ENCODE measurements around the gene AFAP1L1.
"Not testable (repeated sequence)": the region's sequence is repeated elsewhere in the genome, so short reads cannot be mapped to it uniquely, and the experiment has no call there.

Gene AFAP1L1

DNA sequence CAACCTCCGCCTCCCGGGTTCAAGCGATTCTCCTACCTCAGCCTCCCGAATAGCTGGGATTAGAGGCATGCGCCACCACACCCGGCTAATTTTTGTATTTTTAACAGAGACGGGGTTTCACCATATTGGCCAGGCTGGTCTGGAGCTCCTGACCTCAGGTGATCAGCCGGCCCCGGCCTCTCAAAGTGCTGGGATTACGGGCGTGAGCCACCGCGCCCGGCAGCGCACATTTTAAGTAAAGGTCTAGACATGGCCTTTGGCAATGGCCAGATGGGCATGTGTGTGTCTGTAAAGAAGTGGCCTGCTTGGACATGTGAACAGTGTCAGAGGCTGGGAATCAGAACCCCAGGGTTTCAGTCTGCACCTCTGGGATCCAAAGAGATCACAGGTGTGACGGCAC is 1.1 kb downstream of the AFAP1L1 start:
- not testable (repeated sequence) for H3K27me3 ChIP-seq (ENCODE audit: control insufficient read depth in 5 of 5, insufficient read depth in 4 of 5, low read length in 5 of 5); H3K36me3 ChIP-seq (ENCODE audit: control insufficient read depth in 5 of 5, insufficient read depth in 5 of 5, low read length in 5 of 5)
- peak overlapping the region; percentile 77 to 86 (median 81) for H3K4me3 ChIP-seq (ENCODE audit: low read depth in 1 of 5, low read length in 5 of 5)
- H3K9me3 ChIP-seq (ENCODE audit: control insufficient read depth in 5 of 5, low read length in 5 of 5) = peaks cover 3 to 15% (median 9%) of the 10 kb centered on the region in 5 donors
- H3K4me1 ChIP-seq (ENCODE audit: control insufficient read depth in 5 of 5, insufficient read depth in 5 of 5, low read length in 5 of 5) = peaks cover 0 to 38% (median 32%) of the 10 kb centered on the region in 5 donors
- peak overlapping the region; percentile 74 for H3K27ac ChIP-seq (ENCODE audit: low read depth, low read length)
- peak overlapping the region in 4 of 5 donors; percentile 21 to 64 (median 62) for H3K9ac ChIP-seq (ENCODE audit: low read length in 5 of 5)

DNA sequence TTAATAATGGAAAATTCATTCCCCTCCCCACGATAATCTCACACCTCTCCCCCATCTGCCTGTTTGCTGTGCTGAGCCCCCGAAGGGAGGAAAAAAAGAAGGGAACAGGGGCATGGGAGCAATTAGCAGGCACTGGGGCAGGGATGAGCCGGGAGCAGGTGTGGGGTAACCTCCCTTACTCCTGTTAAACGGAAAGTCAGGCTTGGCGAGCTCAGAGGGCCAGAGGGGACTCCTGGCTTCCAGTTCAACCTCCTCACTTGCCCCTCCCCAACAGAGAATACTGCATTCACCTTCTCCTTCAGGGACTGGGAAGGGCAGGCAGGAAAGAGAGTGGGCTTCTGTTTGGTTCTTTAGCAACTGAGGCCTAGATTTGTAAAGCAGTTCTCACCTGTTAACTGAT is 1.6 kb downstream of the AFAP1L1 start:
- H3K27ac ChIP-seq (ENCODE audit: low read depth, low read length) = peak overlapping the region; percentile 74

DNA sequence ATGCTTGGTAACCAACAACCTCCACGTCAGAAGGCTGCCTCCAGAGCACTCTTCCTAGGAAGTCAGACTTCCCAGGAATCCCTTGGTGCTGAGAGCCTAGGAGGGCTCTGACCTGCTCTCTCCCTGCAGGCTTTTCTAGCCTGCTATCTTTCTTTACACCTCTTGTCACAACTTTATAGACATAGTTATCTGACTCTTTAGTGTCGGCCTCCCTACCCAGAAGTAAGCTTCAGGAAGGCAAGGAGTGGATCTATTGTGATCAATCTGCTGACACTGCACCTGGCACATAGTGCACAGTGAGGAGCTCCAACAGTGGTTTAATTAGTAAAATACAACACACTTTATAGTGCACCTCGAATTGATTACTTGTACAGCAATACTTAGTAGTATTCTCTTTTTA is 2.3 kb downstream of the AFAP1L1 start:
- Histone ChIP-seq H3K4me1 (ENCODE audit: control insufficient read depth in 5 of 5, insufficient read depth in 5 of 5, low read length in 5 of 5) (peaks cover 2 to 49% (median 44%) of the 10 kb centered on the region in 5 donors), H3K36me3 (ENCODE audit: control insufficient read depth in 5 of 5, insufficient read depth in 5 of 5, low read length in 5 of 5) (peaks cover 0 to 8% (median 0%) of the 10 kb centered on the region in 5 donors), H3K9ac (ENCODE audit: low read length in 5 of 5) (no peak overlapping the region), H3K27ac (ENCODE audit: low read depth, low read length) (peak overlapping the region; percentile 74), H3K4me3 (ENCODE audit: low read depth in 1 of 5, low read length in 5 of 5) (peak overlapping the region in 1 of 5 donors; percentile 77), H3K27me3 (ENCODE audit: control insufficient read depth in 5 of 5, insufficient read depth in 4 of 5, low read length in 5 of 5) (no peaks in the 10 kb centered on the region), H3K9me3 (ENCODE audit: control insufficient read depth in 5 of 5, low read length in 5 of 5) (peaks cover 0 to 3% (median 0%) of the 10 kb centered on the region in 5 donors)

More for the DNA sequence above, 1.6 kb downstream of the AFAP1L1 start:
- Histone ChIP-seq H3K27me3 (ENCODE audit: control insufficient read depth in 5 of 5, insufficient read depth in 4 of 5, low read length in 5 of 5) (no peaks in the 10 kb centered on the region), H3K4me1 (ENCODE audit: control insufficient read depth in 5 of 5, insufficient read depth in 5 of 5, low read length in 5 of 5) (peaks cover 2 to 42% (median 36%) of the 10 kb centered on the region in 5 donors), H3K9me3 (ENCODE audit: control insufficient read depth in 5 of 5, low read length in 5 of 5) (peaks cover 3 to 10% (median 4%) of the 10 kb centered on the region in 5 donors), H3K9ac (ENCODE audit: low read length in 5 of 5) (peak overlapping the region; percentile 16 to 64 (median 43)), H3K4me3 (ENCODE audit: low read depth in 1 of 5, low read length in 5 of 5) (peak overlapping the region; percentile 46 to 86 (median 78)), H3K36me3 (ENCODE audit: control insufficient read depth in 5 of 5, insufficient read depth in 5 of 5, low read length in 5 of 5) (peaks cover 0 to 8% (median 0%) of the 10 kb centered on the region in 5 donors)

- Histone ChIP-seq H3K9me3 (ENCODE audit: control insufficient read depth in 5 of 5, low read length in 5 of 5) (no peaks in the 10 kb centered on the region), H3K4me1 (ENCODE audit: control insufficient read depth in 5 of 5, insufficient read depth in 5 of 5, low read length in 5 of 5) (peaks cover 2 to 59% (median 53%) of the 10 kb centered on the region in 5 donors), H3K27ac (ENCODE audit: low read depth, low read length) (no peak overlapping the region), H3K27me3 (ENCODE audit: control insufficient read depth in 5 of 5, insufficient read depth in 4 of 5, low read length in 5 of 5) (no peaks in the 10 kb centered on the region), H3K9ac (ENCODE audit: low read length in 5 of 5) (no peak overlapping the region), H3K4me3 (ENCODE audit: low read depth in 1 of 5, low read length in 5 of 5) (no peak overlapping the region), H3K36me3 (ENCODE audit: control insufficient read depth in 5 of 5, insufficient read depth in 5 of 5, low read length in 5 of 5) (peaks cover 0 to 8% (median 0%) of the 10 kb centered on the region in 5 donors)
Measured at GRCh38 chr5:149274939-149275338, 3.3 kb downstream of the AFAP1L1 start.

GRCh38 chr5:149277801-149278200 is 6.1 kb downstream of the AFAP1L1 start:
- Histone ChIP-seq H3K27ac (ENCODE audit: low read depth, low read length) (no peak overlapping the region), H3K9me3 (ENCODE audit: control insufficient read depth in 5 of 5, low read length in 5 of 5) (no peaks in the 10 kb centered on the region), H3K36me3 (ENCODE audit: control insufficient read depth in 5 of 5, insufficient read depth in 5 of 5, low read length in 5 of 5) (peaks cover 0 to 8% (median 0%) of the 10 kb centered on the region in 5 donors), H3K9ac (ENCODE audit: low read length in 5 of 5) (no peak overlapping the region), H3K4me3 (ENCODE audit: low read depth in 1 of 5, low read length in 5 of 5) (no peak overlapping the region), H3K27me3 (ENCODE audit: control insufficient read depth in 5 of 5, insufficient read depth in 4 of 5, low read length in 5 of 5) (no peaks in the 10 kb centered on the region), H3K4me1 (ENCODE audit: control insufficient read depth in 5 of 5, insufficient read depth in 5 of 5, low read length in 5 of 5) (peaks cover 4 to 75% (median 52%) of the 10 kb centered on the region in 5 donors)

- Histone ChIP-seq H3K4me1 (ENCODE audit: control insufficient read depth in 5 of 5, insufficient read depth in 5 of 5, low read length in 5 of 5) (peaks cover 5 to 73% (median 50%) of the 10 kb centered on the region in 5 donors), H3K36me3 (ENCODE audit: control insufficient read depth in 5 of 5, insufficient read depth in 5 of 5, low read length in 5 of 5) (peaks cover 0 to 8% (median 0%) of the 10 kb centered on the region in 5 donors), H3K9ac (ENCODE audit: low read length in 5 of 5) (no peak overlapping the region), H3K4me3 (ENCODE audit: low read depth in 1 of 5, low read length in 5 of 5) (no peak overlapping the region), H3K27ac (ENCODE audit: low read depth, low read length) (no peak overlapping the region), H3K9me3 (ENCODE audit: control insufficient read depth in 5 of 5, low read length in 5 of 5) (no peaks in the 10 kb centered on the region), H3K27me3 (ENCODE audit: control insufficient read depth in 5 of 5, insufficient read depth in 4 of 5, low read length in 5 of 5) (no peaks in the 10 kb centered on the region)
Measured at GRCh38 chr5:149278451-149279210, 7.0 kb downstream of the AFAP1L1 start.

- H3K27me3 ChIP-seq (ENCODE audit: control insufficient read depth in 5 of 5, insufficient read depth in 4 of 5, low read length in 5 of 5) = no peaks in the 10 kb centered on the region
- H3K4me1 ChIP-seq (ENCODE audit: control insufficient read depth in 5 of 5, insufficient read depth in 5 of 5, low read length in 5 of 5) = peaks cover 5 to 76% (median 56%) of the 10 kb centered on the region in 5 donors
- no peak overlapping the region for H3K27ac ChIP-seq (ENCODE audit: low read depth, low read length)
- H3K4me3 ChIP-seq (ENCODE audit: low read depth in 1 of 5, low read length in 5 of 5) = no peak overlapping the region
- H3K9ac ChIP-seq (ENCODE audit: low read length in 5 of 5) = no peak overlapping the region
- H3K36me3 ChIP-seq (ENCODE audit: control insufficient read depth in 5 of 5, insufficient read depth in 5 of 5, low read length in 5 of 5) = peaks cover 0 to 8% (median 0%) of the 10 kb centered on the region in 5 donors
- H3K9me3 ChIP-seq (ENCODE audit: control insufficient read depth in 5 of 5, low read length in 5 of 5) = no peaks in the 10 kb centered on the region
Measured at GRCh38 chr5:149279661-149280060, 8.0 kb downstream of the AFAP1L1 start.

GRCh38 chr5:149280124-149280523 is 8.5 kb downstream of the AFAP1L1 start:
- H3K36me3 ChIP-seq (ENCODE audit: control insufficient read depth in 5 of 5, insufficient read depth in 5 of 5, low read length in 5 of 5) = peaks cover 0 to 4% (median 0%) of the 10 kb centered on the region in 5 donors
- H3K9ac ChIP-seq (ENCODE audit: low read length in 5 of 5) = no peak overlapping the region
- H3K4me3 ChIP-seq (ENCODE audit: low read depth in 1 of 5, low read length in 5 of 5) = no peak overlapping the region
- H3K9me3 ChIP-seq (ENCODE audit: control insufficient read depth in 5 of 5, low read length in 5 of 5) = no peaks in the 10 kb centered on the region
- H3K27me3 ChIP-seq (ENCODE audit: control insufficient read depth in 5 of 5, insufficient read depth in 4 of 5, low read length in 5 of 5) = no peaks in the 10 kb centered on the region
- H3K27ac ChIP-seq (ENCODE audit: low read depth, low read length) = no peak overlapping the region
- H3K4me1 ChIP-seq (ENCODE audit: control insufficient read depth in 5 of 5, insufficient read depth in 5 of 5, low read length in 5 of 5) = peaks cover 5 to 77% (median 58%) of the 10 kb centered on the region in 5 donors

GRCh38 chr5:149280802-149281201 is 9.1 kb downstream of the AFAP1L1 start:
- H3K27ac ChIP-seq (ENCODE audit: low read depth, low read length) = no peak overlapping the region
- no peaks in the 10 kb centered on the region for H3K27me3 ChIP-seq (ENCODE audit: control insufficient read depth in 5 of 5, insufficient read depth in 4 of 5, low read length in 5 of 5)
- peaks cover 0 to 3% (median 0%) of the 10 kb centered on the region in 5 donors for H3K36me3 ChIP-seq (ENCODE audit: control insufficient read depth in 5 of 5, insufficient read depth in 5 of 5, low read length in 5 of 5)
- no peak overlapping the region for H3K4me3 ChIP-seq (ENCODE audit: low read depth in 1 of 5, low read length in 5 of 5)
- no peaks in the 10 kb centered on the region for H3K9me3 ChIP-seq (ENCODE audit: control insufficient read depth in 5 of 5, low read length in 5 of 5)
- H3K4me1 ChIP-seq (ENCODE audit: control insufficient read depth in 5 of 5, insufficient read depth in 5 of 5, low read length in 5 of 5) = peaks cover 5 to 79% (median 58%) of the 10 kb centered on the region in 5 donors
- H3K9ac ChIP-seq (ENCODE audit: low read length in 5 of 5) = no peak overlapping the region

Measured in subcutaneous abdominal adipose tissue (tissue), 5 donors.